HG03432 (cell line): Measurements from ENCODE around the gene PITPNC1.
"Not testable (repeated sequence)": the region's sequence is repeated elsewhere in the genome, so short reads cannot be mapped to it uniquely, and the experiment has no call there.

Experiments used
- ATAC-seq: cut with Tn5 transposase; IDR thresholded peaks from one replicate; pipeline ENCODE4 v1.9.1; 2021; ENCODE audit warnings: mild to moderate bottlenecking, moderate library complexity; ENCODE audit not compliant: unreplicated experiment

The PITPNC1 gene

GRCh38 chr17:67570797-67571196, 193.7 kb downstream of the PITPNC1 start:
- no peak for ATAC-seq

GRCh38 chr17:67571478-67571877, 194.4 kb downstream of the PITPNC1 start:
- ATAC-seq: no peak

GRCh38 chr17:67573987-67574657, 197.0 kb downstream of the PITPNC1 start:
- no peak for ATAC-seq

GRCh38 chr17:67574658-67575293, 197.7 kb downstream of the PITPNC1 start:
- ATAC-seq: no peak

- ATAC-seq: peak; percentile 29
Measured at GRCh38 chr17:67575325-67575724, 198.2 kb downstream of the PITPNC1 start.

GRCh38 chr17:67576471-67577115, 199.5 kb downstream of the PITPNC1 start:
- ATAC-seq: no peak

- no peak for ATAC-seq
Measured at GRCh38 chr17:67577429-67578141, 200.5 kb downstream of the PITPNC1 start.

- peak; percentile 39 for ATAC-seq
Measured at GRCh38 chr17:67578142-67578457, 201.0 kb downstream of the PITPNC1 start.

- ATAC-seq: not testable (repeated sequence)
Measured at GRCh38 chr17:67578679-67579405, 201.8 kb downstream of the PITPNC1 start.

GRCh38 chr17:67582673-67583081, 205.6 kb downstream of the PITPNC1 start:
- ATAC-seq: no peak

GRCh38 chr17:67585077-67585602, 208.1 kb downstream of the PITPNC1 start:
- no peak for ATAC-seq

- ATAC-seq: no peak
Measured at GRCh38 chr17:67588326-67588725, 211.2 kb downstream of the PITPNC1 start.

- peak; percentile 52 for ATAC-seq
Measured at GRCh38 chr17:67594115-67594880, 217.2 kb downstream of the PITPNC1 start.

- no peak for ATAC-seq
Measured at GRCh38 chr17:67600408-67600807, 223.3 kb downstream of the PITPNC1 start.

GRCh38 chr17:67601897-67602296, 224.8 kb downstream of the PITPNC1 start:
- ATAC-seq: no peak

GRCh38 chr17:67602444-67602843, 225.4 kb downstream of the PITPNC1 start:
- no peak for ATAC-seq

- ATAC-seq: no peak
Measured at GRCh38 chr17:67602974-67603373, 225.9 kb downstream of the PITPNC1 start.

GRCh38 chr17:67605256-67605912, 228.3 kb downstream of the PITPNC1 start:
- no peak for ATAC-seq

GRCh38 chr17:67606471-67606870, 229.4 kb downstream of the PITPNC1 start:
- ATAC-seq: no peak
